ENCODE data around the gene OSR1. TPM values are rescaled to one million over a fixed set of nuclear protein-coding genes. Genes with fewer than 3 reads are reported as not detected.
A peak's percentile ranks its signal among the peaks of the same experiment; 100 is the strongest.

OSR1 gene
- total RNA-seq, 1 donor from 2014 or later, result 66.7 TPM

- Histone ChIP-seq H3K4me3 (peak overlapping the region; percentile 81 to 87), H3K9me3 (no peaks in the 10 kb centered on the region), H3K36me3 (peaks cover 3 to 7% of the 10 kb centered on the region in 2 donors), H3K27me3 (no peaks in the 10 kb centered on the region), H3K27ac (peak overlapping the region; percentile 96), H3K4me1 (peaks cover 12 to 37% of the 10 kb centered on the region in 2 donors)
- intact Hi-C loops (cut with DNase I), result loop anchor here (2.0 to 5.0 kb wide), 8 partner anchors 340 to 960 kb away; partner anchors contain the start of gene TTC32
- TF ChIP-seq CTCF (IDR thresholded peaks at IDR 0.05), result no peak
- no peak for DNase-seq (ENCODE audit: low spot score in 2 of 2)
These were observed 11.3 kb downstream of the OSR1 start for GRCh38 chr2:19346983-19347618.

GRCh38 chr2:19337742-19338141 lies 20.7 kb downstream of the OSR1 start:
- no peak overlapping the region for H3K27ac ChIP-seq
- H3K36me3 ChIP-seq, result peaks cover 0 to 7% of the 10 kb centered on the region in 2 donors
- no peaks in the 10 kb centered on the region for H3K9me3 ChIP-seq
- intact Hi-C loops (cut with DNase I), result no loop called here
- H3K27me3 ChIP-seq, result no peaks in the 10 kb centered on the region
- TF ChIP-seq CTCF (IDR thresholded peaks at IDR 0.05), result no peak
- H3K4me3 ChIP-seq, result no peak overlapping the region
- no peak for DNase-seq (ENCODE audit: low spot score in 2 of 2)
- no peaks in the 10 kb centered on the region for H3K4me1 ChIP-seq

DNA sequence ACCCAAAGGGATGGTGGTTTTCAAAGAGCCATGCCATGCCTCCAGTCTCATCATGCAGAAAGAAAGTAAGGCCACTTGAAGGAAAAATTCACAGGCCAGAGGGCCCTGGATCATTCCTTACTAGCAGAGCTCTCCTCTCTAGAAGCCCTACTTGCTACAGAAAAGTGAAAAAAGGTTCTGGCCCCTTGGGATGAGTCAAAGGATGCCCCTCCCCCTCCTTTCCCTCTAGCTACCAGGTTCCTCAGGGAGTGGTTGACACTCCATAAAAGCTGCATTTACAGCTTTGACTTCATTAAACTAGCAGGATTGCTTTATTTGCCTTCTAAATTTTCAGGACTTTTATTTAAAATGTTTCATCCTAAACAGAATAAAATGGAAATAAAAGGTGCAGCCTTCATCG lies 21.2 kb downstream of the OSR1 start:
- no peak for DNase-seq (ENCODE audit: low spot score in 2 of 2)
- Histone ChIP-seq H3K9me3 (no peaks in the 10 kb centered on the region), H3K27ac (no peak overlapping the region), H3K27me3 (no peaks in the 10 kb centered on the region), H3K4me3 (no peak overlapping the region), H3K4me1 (no peaks in the 10 kb centered on the region), H3K36me3 (peaks cover 0 to 7% of the 10 kb centered on the region in 2 donors)
- no peak for TF ChIP-seq CTCF (IDR thresholded peaks at IDR 0.05)
- intact Hi-C loops (cut with DNase I), result no loop called here

- TF ChIP-seq CTCF (IDR thresholded peaks at IDR 0.05), result no peak
- H3K27ac ChIP-seq, result no peak overlapping the region
- no peak overlapping the region for H3K4me3 ChIP-seq
- no peaks in the 10 kb centered on the region for H3K27me3 ChIP-seq
- no peaks in the 10 kb centered on the region for H3K4me1 ChIP-seq
- H3K9me3 ChIP-seq, result no peaks in the 10 kb centered on the region
- H3K36me3 ChIP-seq, result peaks cover 0 to 7% of the 10 kb centered on the region in 2 donors
- intact Hi-C loops (cut with DNase I), result no loop called here
- DNase-seq (ENCODE audit: low spot score in 2 of 2), result no peak
These were observed 21.6 kb downstream of the OSR1 start for GRCh38 chr2:19336781-19337180.

- no peak for TF ChIP-seq CTCF (IDR thresholded peaks at IDR 0.05)
- Histone ChIP-seq H3K36me3 (no peaks in the 10 kb centered on the region), H3K4me1 (no peaks in the 10 kb centered on the region), H3K4me3 (no peak overlapping the region), H3K27ac (no peak overlapping the region), H3K9me3 (no peaks in the 10 kb centered on the region), H3K27me3 (no peaks in the 10 kb centered on the region)
- no peak for DNase-seq (ENCODE audit: low spot score in 2 of 2)
- intact Hi-C loops (cut with DNase I), result no loop called here
These were observed 25.9 kb downstream of the OSR1 start for GRCh38 chr2:19332503-19332902.

DNA sequence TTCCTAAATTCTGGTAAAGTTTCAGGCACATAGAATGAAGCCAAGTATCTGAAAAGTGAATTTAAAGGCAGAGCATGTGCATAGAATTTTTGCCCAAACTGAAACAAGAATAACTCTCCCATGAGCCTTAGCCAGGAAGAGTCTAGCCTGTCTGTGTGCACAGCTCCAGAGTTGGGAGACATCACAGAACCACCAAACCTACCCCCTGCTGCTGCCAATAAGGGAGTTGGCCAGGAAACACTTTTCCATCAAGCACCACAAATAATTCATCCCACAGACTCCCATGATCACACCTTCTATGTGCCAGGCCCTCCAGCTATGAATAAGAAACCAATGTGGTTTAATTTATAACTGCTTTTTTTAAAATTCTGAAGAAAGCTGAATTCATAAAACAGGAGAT lies 27.0 kb downstream of the OSR1 start:
- Histone ChIP-seq H3K9me3 (no peaks in the 10 kb centered on the region), H3K27ac (no peak overlapping the region), H3K4me1 (no peaks in the 10 kb centered on the region), H3K4me3 (no peak overlapping the region), H3K36me3 (no peaks in the 10 kb centered on the region), H3K27me3 (no peaks in the 10 kb centered on the region)
- DNase-seq (ENCODE audit: low spot score in 2 of 2), result no peak
- intact Hi-C loops (cut with DNase I), result no loop called here
- no peak for TF ChIP-seq CTCF (IDR thresholded peaks at IDR 0.05)
